ENCODE results near the gene SNX5.

- TF ChIP-seq CTCF (optimal IDR thresholded peaks at IDR 0.05 in 1 of 3, IDR thresholded peaks at IDR 0.05 in 1 of 3, conservative IDR thresholded peaks at IDR 0.05 in 1 of 3; ENCODE audit: extremely low read depth in 1 of 3, insufficient read depth in 2 of 3, low read length in 3 of 3) (no peak), EZH2 (IDR thresholded peaks at IDR 0.05; ENCODE audit: low read length) (no peak)
These were observed 17.3 kb downstream of the SNX5 start for GRCh38 chr20:17951323-17951722.

Data from keratinocyte (primary cell).